OCI-LY7 (cell line): ENCODE results near the gene SOX21.

Source experiments
- EZH2phosphoT487 ChIP-seq: fragments of 200-600 bp; sonication (generic); IDR thresholded peaks from 2 replicates; pipeline ENCODE4 v1.6.1; 2018; ENCODE audit warnings: low read depth, borderline replicate concordance, mild to moderate bottlenecking, mixed run types, antibody characterized with exemption, low read length, moderate library complexity, mixed read lengths
- TF ChIP-seq, protein P1 (sequence below): fragments of 200-600 bp; sonication (generic); conservative IDR thresholded peaks from 2 replicates; pipeline ENCODE4 v1.5.1; 2014; ENCODE audit warnings: mild to moderate bottlenecking, antibody characterized with exemption, low read length, moderate library complexity, mixed read lengths

DNA sequence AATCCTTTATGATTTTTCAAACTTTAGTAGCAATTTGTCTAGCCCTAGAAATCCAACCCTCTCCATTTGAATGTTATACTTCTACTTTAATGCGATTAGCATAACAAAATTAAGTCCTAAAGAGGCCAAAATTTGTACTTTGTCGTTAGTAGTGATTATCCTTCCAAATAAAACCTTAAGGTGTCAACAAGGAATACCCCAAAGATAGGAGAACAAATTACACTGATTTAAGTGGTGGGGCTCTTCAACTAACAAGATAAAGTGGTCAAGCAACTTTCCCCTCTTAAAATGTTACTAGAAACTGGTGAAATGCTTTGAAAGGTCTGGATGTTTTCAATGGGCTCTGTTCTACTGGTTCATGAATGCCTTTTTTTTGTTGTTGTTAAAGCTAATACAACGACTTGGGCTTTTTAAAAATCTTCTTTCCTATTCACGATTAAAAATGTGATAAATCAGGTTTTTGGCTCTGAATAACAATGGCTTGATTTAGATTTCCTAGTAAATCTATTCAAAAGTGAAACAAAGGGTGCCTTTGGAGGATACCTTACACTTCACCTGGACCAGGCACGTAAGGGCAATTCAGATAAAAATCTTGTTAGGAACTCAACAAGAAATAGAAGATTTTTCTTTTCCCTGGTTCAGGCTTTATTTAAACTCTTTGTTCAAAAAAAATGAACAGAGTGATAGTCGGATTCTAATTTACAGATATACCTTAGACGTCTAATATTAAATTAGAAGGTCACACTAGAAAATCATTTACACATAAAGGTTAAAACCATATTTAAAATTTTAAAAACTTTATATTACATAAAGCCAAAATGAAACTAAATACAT is 3.1 kb downstream of the SOX21 start:
- TF ChIP-seq, protein P1, sequence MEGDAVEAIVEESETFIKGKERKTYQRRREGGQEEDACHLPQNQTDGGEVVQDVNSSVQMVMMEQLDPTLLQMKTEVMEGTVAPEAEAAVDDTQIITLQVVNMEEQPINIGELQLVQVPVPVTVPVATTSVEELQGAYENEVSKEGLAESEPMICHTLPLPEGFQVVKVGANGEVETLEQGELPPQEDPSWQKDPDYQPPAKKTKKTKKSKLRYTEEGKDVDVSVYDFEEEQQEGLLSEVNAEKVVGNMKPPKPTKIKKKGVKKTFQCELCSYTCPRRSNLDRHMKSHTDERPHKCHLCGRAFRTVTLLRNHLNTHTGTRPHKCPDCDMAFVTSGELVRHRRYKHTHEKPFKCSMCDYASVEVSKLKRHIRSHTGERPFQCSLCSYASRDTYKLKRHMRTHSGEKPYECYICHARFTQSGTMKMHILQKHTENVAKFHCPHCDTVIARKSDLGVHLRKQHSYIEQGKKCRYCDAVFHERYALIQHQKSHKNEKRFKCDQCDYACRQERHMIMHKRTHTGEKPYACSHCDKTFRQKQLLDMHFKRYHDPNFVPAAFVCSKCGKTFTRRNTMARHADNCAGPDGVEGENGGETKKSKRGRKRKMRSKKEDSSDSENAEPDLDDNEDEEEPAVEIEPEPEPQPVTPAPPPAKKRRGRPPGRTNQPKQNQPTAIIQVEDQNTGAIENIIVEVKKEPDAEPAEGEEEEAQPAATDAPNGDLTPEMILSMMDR = no peak
- TF ChIP-seq EZH2phosphoT487 = no peak
